ENCODE results near the gene GDE1.

Gene GDE1

GRCh38 chr16:19524356-19524615, 2.4 kb upstream of the GDE1 start:
- DNase-seq (ENCODE audit: extremely low read depth in 1 of 2, low read depth in 1 of 2), result no peak

- DNase-seq (ENCODE audit: extremely low read depth in 1 of 2, low read depth in 1 of 2), result peak; percentile 87 to 96
These were observed 1.9 kb upstream of the GDE1 start, which contains the start of gene CCP110 for GRCh38 chr16:19523559-19524355. CCP110 (plus strand) TSS chr16:19523942; CDS start chr16:19527882, 3,940 bp downstream.

GRCh38 chr16:19523184-19523558, 1.3 kb upstream of the GDE1 start:
- DNase-seq (ENCODE audit: extremely low read depth in 1 of 2, low read depth in 1 of 2), result no peak

- DNase-seq (ENCODE audit: extremely low read depth in 1 of 2, low read depth in 1 of 2), result no peak
These were observed 862 bp upstream of the GDE1 start for GRCh38 chr16:19522760-19523159.

- DNase-seq (ENCODE audit: extremely low read depth in 1 of 2, low read depth in 1 of 2), result no peak
These were observed 467 bp upstream of the GDE1 start for GRCh38 chr16:19522397-19522732.

- DNase-seq (ENCODE audit: extremely low read depth in 1 of 2, low read depth in 1 of 2), result no peak
These were observed 1.0 kb downstream of the GDE1 start for GRCh38 chr16:19520861-19521331.

GRCh38 chr16:19518388-19518787, 3.5 kb downstream of the GDE1 start:
- DNase-seq (ENCODE audit: extremely low read depth in 1 of 2, low read depth in 1 of 2), result no peak

- DNase-seq (ENCODE audit: extremely low read depth in 1 of 2, low read depth in 1 of 2), result no peak
These were observed 4.3 kb downstream of the GDE1 start for GRCh38 chr16:19517424-19518089.

- DNase-seq (ENCODE audit: extremely low read depth in 1 of 2, low read depth in 1 of 2), result no peak
These were observed 6.1 kb downstream of the GDE1 start for GRCh38 chr16:19515757-19516156.

GRCh38 chr16:19513377-19514053, 8.4 kb downstream of the GDE1 start:
- DNase-seq (ENCODE audit: extremely low read depth in 1 of 2, low read depth in 1 of 2), result no peak

GRCh38 chr16:19512297-19512696, 9.6 kb downstream of the GDE1 start:
- no peak for DNase-seq (ENCODE audit: extremely low read depth in 1 of 2, low read depth in 1 of 2)

GRCh38 chr16:19507867-19508266, 14.0 kb downstream of the GDE1 start:
- no peak for DNase-seq (ENCODE audit: extremely low read depth in 1 of 2, low read depth in 1 of 2)

- DNase-seq (ENCODE audit: extremely low read depth in 1 of 2, low read depth in 1 of 2), result no peak
These were observed 14.9 kb downstream of the GDE1 start for GRCh38 chr16:19506965-19507364.

GRCh38 chr16:19505600-19506303, 16.1 kb downstream of the GDE1 start:
- DNase-seq (ENCODE audit: extremely low read depth in 1 of 2, low read depth in 1 of 2), result no peak

GRCh38 chr16:19503461-19504075, 18.3 kb downstream of the GDE1 start:
- no peak for DNase-seq (ENCODE audit: extremely low read depth in 1 of 2, low read depth in 1 of 2)

GRCh38 chr16:19502395-19503131, 19.3 kb downstream of the GDE1 start:
- DNase-seq (ENCODE audit: extremely low read depth in 1 of 2, low read depth in 1 of 2), result peak; percentile 5 to 45

GRCh38 chr16:19499481-19499880, 22.4 kb downstream of the GDE1 start:
- no peak for DNase-seq (ENCODE audit: extremely low read depth in 1 of 2, low read depth in 1 of 2)

GRCh38 chr16:19499006-19499405, 22.9 kb downstream of the GDE1 start:
- DNase-seq (ENCODE audit: extremely low read depth in 1 of 2, low read depth in 1 of 2), result no peak

- no peak for DNase-seq (ENCODE audit: extremely low read depth in 1 of 2, low read depth in 1 of 2)
These were observed 24.7 kb downstream of the GDE1 start for GRCh38 chr16:19497176-19497575.

- DNase-seq (ENCODE audit: extremely low read depth in 1 of 2, low read depth in 1 of 2), result no peak
These were observed 31.3 kb downstream of the GDE1 start for GRCh38 chr16:19490619-19491018.
